ENCODE results near the gene SMCO4.

SMCO4 gene

DNA sequence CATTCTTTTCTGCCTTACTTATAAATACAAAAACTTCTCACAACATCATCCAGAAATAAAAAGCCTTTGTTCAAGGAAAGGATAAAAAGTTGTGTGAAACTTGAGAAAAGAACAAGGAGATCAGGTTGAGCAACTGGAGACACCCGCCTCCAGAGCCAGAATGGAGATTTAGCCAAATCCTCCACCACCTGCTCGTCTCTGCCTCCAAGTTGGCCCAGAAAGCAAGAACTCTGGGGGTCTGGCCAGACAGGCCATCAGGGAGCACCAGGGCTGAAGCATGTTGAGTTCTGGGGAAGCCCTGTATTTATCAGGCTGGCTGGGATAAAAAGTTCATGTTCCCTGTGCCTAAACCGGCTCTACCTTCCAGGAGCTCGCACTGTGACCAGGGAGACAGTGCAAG, 14.9 kb downstream of the SMCO4 start:
- Mint-ChIP-seq H3K27ac (peak overlapping the region; percentile 28), H3K36me3 (ENCODE audit: low read depth) (peaks cover 9% of the 10 kb centered on the region), H3K4me1 (ENCODE audit: low read depth) (peaks cover 76% of the 10 kb centered on the region), H3K27me3 (ENCODE audit: low read depth) (no peaks in the 10 kb centered on the region), H3K9me3 (no peaks in the 10 kb centered on the region), H3K4me3 (no peak overlapping the region)

DNA sequence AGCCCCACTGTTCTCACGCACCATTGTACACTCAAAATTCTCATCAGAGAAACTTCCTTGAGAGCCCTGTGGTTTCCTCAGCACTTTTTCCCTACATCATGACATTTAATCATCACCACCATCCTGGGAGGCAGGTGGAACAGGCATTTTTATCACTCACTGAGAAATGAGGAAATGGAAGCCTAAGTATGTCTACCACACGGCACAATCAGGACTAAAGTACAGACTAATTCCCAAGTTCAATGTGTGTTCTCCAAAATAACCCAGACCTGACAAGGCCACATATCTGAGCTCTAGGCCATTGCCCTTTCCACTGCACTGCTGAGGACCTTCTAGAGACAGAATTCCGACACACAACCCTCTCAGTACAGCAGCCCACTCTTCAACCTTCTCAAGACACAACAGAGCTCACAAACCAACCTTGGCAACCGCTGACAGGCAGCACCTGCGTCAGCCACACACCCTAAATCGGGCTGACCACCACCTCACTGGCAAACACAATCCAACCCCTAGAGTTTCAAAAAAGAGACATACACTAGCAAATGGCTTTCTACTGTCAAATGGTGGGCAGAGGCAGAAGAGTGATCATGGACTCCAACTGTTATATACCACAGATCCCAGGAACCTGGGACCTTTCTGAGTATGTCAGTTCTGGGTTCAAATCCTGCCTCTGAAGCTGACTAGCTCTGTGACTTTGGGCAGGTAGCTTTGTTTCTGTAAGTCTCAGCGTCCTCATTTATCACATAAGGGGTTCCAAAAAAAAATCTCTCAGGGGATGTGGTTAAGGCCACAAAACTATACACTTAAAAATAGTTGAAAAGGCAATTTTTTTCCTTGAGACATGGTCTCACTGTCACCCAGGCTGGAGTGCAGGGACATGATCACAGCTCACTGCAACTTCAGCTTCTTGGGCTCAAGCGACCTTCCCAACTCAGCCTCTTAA, 16.3 kb downstream of the SMCO4 start:
- H3K4me1 Mint-ChIP-seq (ENCODE audit: low read depth): peaks cover 77% of the 10 kb centered on the region
- H3K4me3 Mint-ChIP-seq: peak overlapping the region; percentile 4

DNA sequence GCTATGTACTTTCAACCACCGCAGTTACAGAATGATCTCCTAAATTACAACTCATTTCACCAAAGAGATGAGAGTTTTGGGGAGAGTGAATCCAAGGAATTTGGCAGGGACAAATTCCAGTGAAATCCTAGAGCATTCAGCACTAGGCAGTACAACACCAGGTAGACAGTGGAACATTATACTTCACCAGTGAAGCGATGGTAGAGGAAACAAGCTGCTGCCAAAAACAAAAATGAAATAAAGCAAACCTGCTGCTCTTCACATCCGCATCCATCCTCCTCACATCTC, 16.9 kb downstream of the SMCO4 start:
- no peaks in the 10 kb centered on the region for H3K9me3 Mint-ChIP-seq
- peak overlapping the region; percentile 63 for H3K27ac Mint-ChIP-seq
- no peak overlapping the region for H3K4me3 Mint-ChIP-seq
- H3K36me3 Mint-ChIP-seq (ENCODE audit: low read depth): peaks cover 14% of the 10 kb centered on the region
- H3K27me3 Mint-ChIP-seq (ENCODE audit: low read depth): no peaks in the 10 kb centered on the region
- peaks cover 76% of the 10 kb centered on the region for H3K4me1 Mint-ChIP-seq (ENCODE audit: low read depth)

More for the DNA sequence above, 16.3 kb downstream of the SMCO4 start:
- Mint-ChIP-seq H3K27me3 (ENCODE audit: low read depth) (no peaks in the 10 kb centered on the region), H3K9me3 (no peaks in the 10 kb centered on the region), H3K36me3 (ENCODE audit: low read depth) (peaks cover 16% of the 10 kb centered on the region), H3K27ac (peak overlapping the region; percentile 71)

DNA sequence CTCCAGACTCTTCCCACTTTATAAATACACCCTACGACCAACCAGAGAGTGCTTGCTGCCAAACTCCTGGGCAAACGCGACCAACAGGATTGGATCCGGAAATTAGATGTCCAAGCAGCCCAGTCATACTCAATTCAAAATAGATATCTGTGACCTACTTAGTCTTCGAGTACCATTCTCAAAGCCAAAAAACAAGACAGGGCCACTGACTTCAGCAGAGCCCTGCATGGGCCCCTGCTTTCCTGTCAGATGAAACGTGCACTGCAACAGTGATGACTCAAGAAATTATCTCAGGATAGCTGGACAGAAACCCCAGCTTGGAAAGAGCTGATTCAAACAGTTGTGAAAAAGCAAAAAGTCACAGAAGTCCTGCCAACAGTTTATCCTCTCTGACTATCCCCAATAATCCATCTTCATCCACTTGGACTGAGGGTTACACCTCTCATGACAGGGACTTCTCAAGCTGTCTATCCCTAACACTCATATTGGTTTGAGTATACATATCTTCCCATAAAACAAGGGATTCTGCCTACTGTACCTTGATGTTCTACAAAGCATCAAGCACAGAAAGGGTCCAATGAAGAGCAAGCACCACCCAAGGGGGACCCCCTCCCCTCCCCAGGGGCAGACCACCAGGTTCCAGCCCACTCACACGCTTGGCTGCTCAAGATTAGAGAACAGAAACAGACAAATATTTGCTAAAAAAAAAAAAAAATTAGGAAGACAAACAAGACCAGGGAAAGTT, 17.4 kb downstream of the SMCO4 start:
- no peaks in the 10 kb centered on the region for H3K9me3 Mint-ChIP-seq
- H3K27ac Mint-ChIP-seq: peak overlapping the region; percentile 63
- peaks cover 14% of the 10 kb centered on the region for H3K36me3 Mint-ChIP-seq (ENCODE audit: low read depth)
- H3K27me3 Mint-ChIP-seq (ENCODE audit: low read depth): no peaks in the 10 kb centered on the region
- peak overlapping the region; percentile 19 for H3K4me3 Mint-ChIP-seq
- peaks cover 76% of the 10 kb centered on the region for H3K4me1 Mint-ChIP-seq (ENCODE audit: low read depth)

DNA sequence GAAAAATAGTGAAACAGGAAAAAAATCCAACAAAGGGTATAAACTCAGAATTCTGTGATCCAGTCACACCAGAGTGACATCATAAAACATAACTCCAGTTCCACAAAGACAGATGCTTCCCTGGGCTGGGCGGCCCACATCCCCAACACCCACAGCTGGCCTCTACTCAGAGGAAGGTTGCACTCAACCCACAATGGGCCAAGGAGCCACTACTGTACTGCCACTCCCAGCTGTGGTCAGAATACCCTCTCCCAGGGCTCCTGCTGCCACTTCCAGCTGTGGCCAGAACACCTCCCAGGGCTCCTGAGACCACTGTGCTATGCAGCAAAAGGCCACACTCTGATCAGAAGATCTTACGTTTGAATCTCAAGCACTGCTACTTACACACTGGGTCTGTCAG, 18.3 kb downstream of the SMCO4 start:
- Mint-ChIP-seq H3K9me3 (no peaks in the 10 kb centered on the region), H3K27me3 (ENCODE audit: low read depth) (no peaks in the 10 kb centered on the region), H3K36me3 (ENCODE audit: low read depth) (peaks cover 12% of the 10 kb centered on the region), H3K4me1 (ENCODE audit: low read depth) (peaks cover 74% of the 10 kb centered on the region), H3K27ac (peak overlapping the region; percentile 68), H3K4me3 (peak overlapping the region; percentile 45)

DNA sequence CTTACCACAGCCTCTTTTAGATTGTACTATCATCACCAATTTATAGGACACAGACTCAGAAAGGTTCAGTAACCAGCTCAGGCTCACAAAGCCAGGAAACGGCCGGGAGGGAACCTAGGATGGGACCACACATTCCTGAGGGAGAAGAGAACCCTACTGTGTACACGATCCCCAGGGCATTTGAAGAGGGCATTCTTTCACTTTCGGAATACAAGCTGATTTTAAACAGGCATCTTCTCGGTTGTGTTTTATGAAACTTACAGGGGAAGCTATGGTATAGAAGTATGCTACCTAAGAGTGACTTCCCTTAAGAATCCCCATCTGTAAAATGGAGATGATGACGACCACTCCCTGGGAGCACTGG, 19.0 kb downstream of the SMCO4 start:
- H3K36me3 Mint-ChIP-seq (ENCODE audit: low read depth): peaks cover 15% of the 10 kb centered on the region
- H3K4me3 Mint-ChIP-seq: peak overlapping the region; percentile 45
- H3K27ac Mint-ChIP-seq: peak overlapping the region; percentile 68
- H3K9me3 Mint-ChIP-seq: no peaks in the 10 kb centered on the region
- no peaks in the 10 kb centered on the region for H3K27me3 Mint-ChIP-seq (ENCODE audit: low read depth)
- H3K4me1 Mint-ChIP-seq (ENCODE audit: low read depth): peaks cover 76% of the 10 kb centered on the region

DNA sequence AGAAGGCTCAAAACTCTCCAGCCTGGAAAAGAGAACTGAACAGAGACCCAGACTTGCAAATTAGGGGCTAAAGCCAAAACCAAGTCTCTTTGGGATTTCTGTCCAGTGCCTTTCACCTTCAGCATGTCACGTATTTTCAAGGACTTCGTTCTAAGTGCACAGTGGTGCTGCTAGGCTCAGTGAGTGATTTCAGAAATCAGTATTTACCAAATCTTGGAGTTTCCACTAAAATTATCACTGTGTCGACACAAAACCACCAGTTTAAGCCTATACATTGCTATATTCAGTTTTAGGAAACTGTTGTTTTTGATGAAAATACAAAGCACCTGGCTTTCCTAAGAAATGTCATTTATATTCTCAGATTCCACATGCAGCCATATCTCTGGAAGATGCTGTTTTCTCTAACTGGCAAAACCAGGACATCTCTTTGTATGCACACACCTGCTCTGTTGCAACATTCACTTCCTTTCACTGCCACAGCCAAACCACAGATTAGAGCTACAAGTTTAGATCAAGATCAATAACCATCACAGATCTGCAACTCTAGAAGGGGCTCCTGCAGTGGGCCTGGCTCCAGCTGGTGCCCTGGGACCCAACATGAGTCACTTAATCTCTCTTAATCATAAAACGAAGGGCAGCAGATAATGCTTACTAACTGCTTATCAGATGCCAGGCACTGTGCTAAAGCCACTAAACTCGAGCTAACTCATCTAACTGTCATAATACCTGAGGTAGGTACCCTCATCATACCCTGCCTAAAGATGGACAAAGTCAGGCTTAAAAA, 22.3 kb downstream of the SMCO4 start:
- H3K4me1 Mint-ChIP-seq (ENCODE audit: low read depth): peaks cover 63% of the 10 kb centered on the region
- H3K36me3 Mint-ChIP-seq (ENCODE audit: low read depth): peaks cover 18% of the 10 kb centered on the region
- no peaks in the 10 kb centered on the region for H3K27me3 Mint-ChIP-seq (ENCODE audit: low read depth)
- no peaks in the 10 kb centered on the region for H3K9me3 Mint-ChIP-seq
- H3K4me3 Mint-ChIP-seq: peak overlapping the region; percentile 8
- peak overlapping the region; percentile 33 for H3K27ac Mint-ChIP-seq

DNA sequence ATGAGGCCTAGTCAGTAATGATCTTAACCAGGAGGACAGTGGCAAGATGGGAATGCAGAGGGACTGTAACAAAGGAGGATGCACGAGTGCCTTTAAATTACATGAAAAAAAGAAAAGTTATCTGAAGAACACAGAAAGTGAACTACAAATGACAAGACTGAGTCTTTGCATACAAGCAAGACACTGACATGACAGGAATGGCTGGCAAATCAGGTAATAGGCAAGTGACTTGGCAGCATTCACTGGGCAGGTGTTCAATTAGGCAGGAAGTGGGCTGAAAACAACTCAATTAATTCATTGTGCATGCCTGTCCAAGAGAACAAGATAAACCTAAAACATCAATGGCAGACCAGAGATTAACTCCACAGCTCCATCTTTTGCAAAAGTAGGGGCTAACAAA, 24.0 kb downstream of the SMCO4 start:
- H3K27me3 Mint-ChIP-seq (ENCODE audit: low read depth): no peaks in the 10 kb centered on the region
- H3K27ac Mint-ChIP-seq: no peak overlapping the region

DNA sequence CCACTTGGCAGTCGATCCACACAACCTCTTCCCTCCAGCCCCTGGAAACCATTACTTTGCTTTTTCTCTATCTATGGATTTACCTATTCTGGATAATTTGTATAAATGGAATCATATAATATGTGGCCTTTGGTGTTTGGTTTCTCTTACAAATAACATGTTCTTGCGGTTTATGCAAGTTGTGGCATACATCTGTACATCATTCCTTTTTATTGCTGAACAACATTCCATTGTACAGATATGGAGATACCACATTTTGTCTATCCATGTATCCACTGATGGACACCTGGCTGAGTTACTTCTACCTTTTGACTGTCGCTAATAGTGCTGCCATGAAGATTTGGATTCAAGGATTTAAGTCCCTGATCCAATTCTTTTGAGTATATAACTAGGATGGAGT, 25.1 kb downstream of the SMCO4 start:
- no peak overlapping the region for H3K27ac Mint-ChIP-seq

More for the DNA sequence above, 24.0 kb downstream of the SMCO4 start:
- Mint-ChIP-seq H3K36me3 (ENCODE audit: low read depth) (peaks cover 16% of the 10 kb centered on the region), H3K4me3 (no peak overlapping the region), H3K4me1 (ENCODE audit: low read depth) (peaks cover 56% of the 10 kb centered on the region), H3K9me3 (no peaks in the 10 kb centered on the region)

DNA sequence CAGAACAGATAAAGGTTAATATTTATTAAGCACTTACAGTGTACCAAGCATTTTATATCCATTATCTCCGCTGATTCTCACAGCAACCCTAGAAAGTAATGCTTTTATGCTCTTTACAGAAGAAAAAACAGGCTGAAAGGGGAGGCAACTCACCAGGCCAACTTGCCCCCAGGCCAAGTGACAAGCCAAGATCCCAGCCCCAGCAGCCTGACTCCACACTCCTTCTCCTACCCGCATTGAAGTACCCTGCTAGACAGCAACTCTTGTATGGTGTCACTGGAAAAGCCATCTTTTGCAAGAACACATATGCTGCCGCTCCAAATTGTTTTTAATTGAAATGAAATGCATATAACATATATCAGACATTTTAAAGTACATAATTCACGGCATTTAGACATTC, 25.6 kb downstream of the SMCO4 start:
- no peaks in the 10 kb centered on the region for H3K9me3 Mint-ChIP-seq
- H3K4me1 Mint-ChIP-seq (ENCODE audit: low read depth): peaks cover 54% of the 10 kb centered on the region
- H3K27ac Mint-ChIP-seq: no peak overlapping the region
- H3K4me3 Mint-ChIP-seq: no peak overlapping the region
- H3K27me3 Mint-ChIP-seq (ENCODE audit: low read depth): no peaks in the 10 kb centered on the region
- peaks cover 13% of the 10 kb centered on the region for H3K36me3 Mint-ChIP-seq (ENCODE audit: low read depth)

More for the DNA sequence above, 25.1 kb downstream of the SMCO4 start:
- Mint-ChIP-seq H3K27me3 (ENCODE audit: low read depth) (no peaks in the 10 kb centered on the region), H3K4me3 (no peak overlapping the region), H3K9me3 (no peaks in the 10 kb centered on the region), H3K36me3 (ENCODE audit: low read depth) (peaks cover 16% of the 10 kb centered on the region), H3K4me1 (ENCODE audit: low read depth) (peaks cover 54% of the 10 kb centered on the region)

DNA sequence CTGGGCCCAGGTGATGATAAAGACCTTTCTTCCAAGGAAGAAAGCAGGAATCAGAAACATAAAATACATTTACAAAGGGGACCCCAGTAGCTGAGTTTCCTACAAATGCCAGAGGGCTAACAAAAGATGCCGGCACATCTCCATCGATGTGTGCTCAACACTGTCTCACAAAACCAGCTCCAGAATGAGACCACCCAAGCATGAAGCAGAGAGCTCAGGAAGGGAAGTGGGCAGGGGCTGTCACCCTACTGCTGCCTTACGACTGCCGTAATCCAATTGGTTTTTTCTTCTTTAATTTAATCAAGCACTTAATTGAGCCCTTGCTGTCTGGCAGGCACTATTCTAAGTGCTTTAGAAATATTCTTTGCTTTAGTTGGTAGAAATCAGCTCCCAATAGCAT, 26.1 kb downstream of the SMCO4 start:
- H3K27me3 Mint-ChIP-seq (ENCODE audit: low read depth): no peaks in the 10 kb centered on the region
- H3K27ac Mint-ChIP-seq: no peak overlapping the region
- H3K4me1 Mint-ChIP-seq (ENCODE audit: low read depth): peaks cover 53% of the 10 kb centered on the region
- no peaks in the 10 kb centered on the region for H3K9me3 Mint-ChIP-seq
- H3K36me3 Mint-ChIP-seq (ENCODE audit: low read depth): peaks cover 9% of the 10 kb centered on the region
- H3K4me3 Mint-ChIP-seq: no peak overlapping the region

DNA sequence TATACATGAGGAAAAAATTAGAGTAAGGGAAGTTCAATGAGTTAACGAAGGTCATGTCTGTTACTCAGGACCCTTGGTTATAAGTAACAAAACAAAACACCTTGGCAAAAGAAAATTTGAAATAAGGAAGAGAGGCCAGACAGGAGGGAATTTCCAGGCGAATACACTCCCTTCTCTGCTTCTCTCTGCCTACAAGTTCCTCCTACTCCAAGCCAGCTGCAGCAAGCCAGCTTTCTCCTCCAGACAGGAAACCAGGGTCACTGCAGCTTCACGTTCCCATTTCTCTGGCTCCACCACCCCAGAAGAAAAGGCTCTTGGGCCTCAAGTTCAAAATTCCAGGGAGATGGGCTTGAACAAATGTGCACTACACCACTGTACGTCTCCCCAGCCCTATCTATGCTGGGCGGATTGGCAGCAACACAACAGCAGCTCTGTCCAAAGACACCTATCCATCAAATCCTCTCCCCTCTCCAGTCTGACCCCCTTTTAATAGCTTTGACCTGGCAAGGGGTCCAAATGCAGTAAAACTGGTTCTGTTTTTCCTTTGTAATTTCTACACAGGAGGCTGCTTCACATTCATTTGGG, 27.7 kb downstream of the SMCO4 start:
- Mint-ChIP-seq H3K27me3 (ENCODE audit: low read depth) (no peaks in the 10 kb centered on the region), H3K36me3 (ENCODE audit: low read depth) (peaks cover 11% of the 10 kb centered on the region), H3K4me3 (no peak overlapping the region), H3K27ac (no peak overlapping the region), H3K4me1 (ENCODE audit: low read depth) (peaks cover 50% of the 10 kb centered on the region), H3K9me3 (no peaks in the 10 kb centered on the region)

DNA sequence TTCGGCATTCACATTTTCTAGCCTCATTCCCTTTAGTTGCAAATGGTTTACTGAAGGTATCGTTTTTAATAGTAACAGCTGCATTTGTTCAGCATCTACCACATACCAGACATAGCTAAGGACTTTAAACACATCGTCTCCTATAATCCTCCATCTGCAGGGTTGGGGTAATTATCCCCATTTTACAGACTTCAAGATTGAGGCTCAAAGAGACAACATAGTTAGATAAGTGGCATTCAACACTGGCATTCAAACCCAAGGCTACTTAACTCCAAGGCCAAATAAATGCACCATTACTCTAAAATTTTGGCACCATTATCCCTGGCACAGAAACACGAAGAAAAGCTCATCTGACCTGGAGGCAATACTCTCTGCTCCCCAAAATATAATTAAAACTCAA, 28.5 kb downstream of the SMCO4 start:
- Mint-ChIP-seq H3K36me3 (ENCODE audit: low read depth) (peaks cover 15% of the 10 kb centered on the region), H3K9me3 (peaks cover under 1% of the 10 kb centered on the region), H3K4me3 (no peak overlapping the region), H3K27ac (no peak overlapping the region), H3K27me3 (ENCODE audit: low read depth) (no peaks in the 10 kb centered on the region), H3K4me1 (ENCODE audit: low read depth) (peaks cover 47% of the 10 kb centered on the region)

DNA sequence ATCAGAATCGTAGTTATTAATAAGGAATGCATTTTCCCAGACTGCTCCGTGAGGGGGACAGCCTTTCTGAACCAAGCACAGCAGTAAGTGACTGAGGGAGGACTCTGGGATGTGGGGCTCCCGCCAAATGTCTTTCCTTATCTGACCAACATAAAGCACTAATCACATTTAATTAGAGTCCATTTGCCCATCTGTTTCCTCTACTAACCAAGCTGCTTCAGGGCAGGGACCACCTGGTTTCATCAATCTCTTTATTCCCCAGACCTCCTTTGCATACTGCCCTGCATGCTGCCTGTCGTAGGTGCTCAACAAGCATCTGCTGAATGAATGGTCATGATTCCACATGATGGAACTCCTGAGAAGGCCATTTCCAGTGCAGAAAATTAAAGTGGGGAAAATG, 29.4 kb downstream of the SMCO4 start:
- H3K36me3 Mint-ChIP-seq (ENCODE audit: low read depth): peaks cover 15% of the 10 kb centered on the region

More for the DNA sequence above, 29.4 kb downstream of the SMCO4 start:
- Mint-ChIP-seq H3K4me1 (ENCODE audit: low read depth) (peaks cover 39% of the 10 kb centered on the region), H3K9me3 (peaks cover 7% of the 10 kb centered on the region), H3K27ac (no peak overlapping the region), H3K27me3 (ENCODE audit: low read depth) (no peaks in the 10 kb centered on the region), H3K4me3 (no peak overlapping the region)

Measured in T-helper 1 cell treated with Interleukin-12 subunit alpha and Interleukin-12 subunit beta and Interleukin-4 antibody, amounts not matched to agents 30 μg/mL and 1 μg/mL, for 36 hours (primary cell).